Heart right ventricle (tissue), 16 donors: ENCODE measurements around the gene TCEA2. TPM values are rescaled to one million over a fixed set of nuclear protein-coding genes. Genes with fewer than 3 reads are reported as not detected.

ENCODE experiments used
- ATAC-seq, 8 donors: fragments of 200-7000 bp; cut with Tn5 transposase; one replicate each; pipeline ENCODE4 v1.9.1; 2020; ENCODE audit warnings: mild to moderate bottlenecking in 8 of 8, moderate library complexity in 8 of 8, moderate number of reproducible peaks in 1 of 8
- DNase-seq, 2 donors: peaks; one replicate each; pipeline ENCODE4 v3.0.0-alpha.2; 2020
- H3K27ac ChIP-seq, 10 donors: fragments of 200-600 bp; sonication (generic) in 2 of 10; one replicate each; pipeline versions ENCODE4 v1.5.0 to v1.8.0; 2020 to 2022; ENCODE audit warnings: mild to moderate bottlenecking in 3 of 10
- H3K27me3 ChIP-seq, 7 donors: fragments of 200-600 bp; one replicate each; pipeline ENCODE4 v1.8.0; 2021 to 2022; ENCODE audit warnings: mild to moderate bottlenecking in 2 of 7
- H3K36me3 ChIP-seq, 9 donors: fragments of 200-600 bp; sonication (generic) in 1 of 9; one replicate each; pipeline versions ENCODE4 v1.5.0 to v1.8.0; 2020 to 2022; ENCODE audit warnings: mild to moderate bottlenecking in 2 of 9
- H3K4me1 ChIP-seq, 9 donors: fragments of 200-600 bp; sonication (generic) in 1 of 9; one replicate each; pipeline versions ENCODE4 v1.5.0 to v1.8.0; 2020 to 2022; ENCODE audit warnings: mild to moderate bottlenecking in 4 of 9
- H3K4me3 ChIP-seq, 10 donors: fragments of 200-600 bp; sonication (generic) in 2 of 10; one replicate each; pipeline versions ENCODE4 v1.5.0 to v1.8.0; 2020 to 2022; ENCODE audit warnings: mild to moderate bottlenecking in 7 of 10, moderate library complexity in 2 of 10
- H3K9me3 ChIP-seq, 11 donors: fragments of 200-600 bp in 10 of 11; sonication (generic) in 2 of 11; one replicate each; pipeline versions ENCODE4 v1.5.0 to v1.8.0; 2013 to 2022; ENCODE audit warnings: mild to moderate bottlenecking in 2 of 11, control low read depth in 1 of 11, moderate library complexity in 1 of 11
- CTCF ChIP-seq, 9 donors: fragments of 200-600 bp; sonication (generic) in 2 of 9; IDR thresholded peaks; one replicate each; pipeline versions ENCODE4 v1.5.0 to v1.8.0; 2021 to 2022; ENCODE audit warnings: antibody characterized with exemption in 9 of 9, mild to moderate bottlenecking in 5 of 9, moderate library complexity in 1 of 9
- WGBS, 2 donors: extraction: QIAGEN DNeasy Blood & Tissue Kit; methylation state at CpG; one replicate each; pipeline ENCODE4 v1.1.7; 2013; ENCODE audit warnings: inconsistent platforms in 1 of 2; 5-methylcytosine and 5-hydroxymethylcytosine counted together
- intact Hi-C, 10 donors: fragments of 100-400 bp; cut with DNase I; formaldehyde crosslinking; loops; one replicate each; pipeline versions ENCODE4 v1.11.1 to v1.14.2; 2022
- polyA plus RNA-seq, 2 donors: library from polyadenylated mRNA; stranded (reverse); fragments of 200-250 nt; gene quantifications; one replicate each; pipeline ENCODE4 v1.2.3, GENCODE V29; 2013
- total RNA-seq, 10 donors: library from RNA; stranded (reverse); fragmentation: NEBNext Ultra II Directional in 3 of 10; extraction: Animal tissue kit (Norgen Biotek cat#: 25700) in 3 of 10; gene quantifications; one replicate each; pipeline versions ENCODE4 v1.2.1 to v1.2.4, GENCODE V29; 2021 to 2023
- donor health status: Arrhythmogenic right ventricular cardiomyopathy.
- donor health status: ischemic (EF 13 %, LVEDD 7.1; RV severe dilation, severe dysfunction).
- donor health status: healthy with polysubstance abuse.
- donor health status: DM: no; HTN: yes; CAD: no.
- donor health status: DM: no; HTN: no; CAD: no.
- donor health status: ischemic (EF 25% LVEDD 6.9; RV normal size, moderate dysfunction).
- donor health status: ischemic (EF 25% LVEDD 5.7; RV mildly dilated, moderate dysfunction).
- donor health status: healthy.
- donor health status: DM: yes; HTN: yes; CAD: no.
- donor health status: Ischemic cardiomyopathy.
- donor health status: ischemic (EF 35%, LVEDD 5.7; RV mildly dilated, moderate dysfunction).
- donor health status: nonischemic (EF 11% LVEDD 7.7; RV severe dilation, severe dysfunction).
- donor health status: DM: yes; HTN: yes; CAD: no.
- donor health status: PGD.
- donor health status: ischemic (EF 29% LVEDD 5.4; RV normal size, mild dysfunction).
- donor health status: nonischemic (EF 23%, LVEDD 6.1; RV moderate dilation, normal function).

TCEA2 gene
- total and polyA plus RNA-seq, 12 donors: 35.0 to 54.9 (median 44.9) TPM

GRCh38 chr20:64109831-64110391, 46.9 kb downstream of the TCEA2 start:
- no peak for ATAC-seq
- no peak for DNase-seq

GRCh38 chr20:64110411-64111068, 47.5 kb downstream of the TCEA2 start:
- no peak overlapping the region for H3K27ac ChIP-seq
- WGBS, 2 donors: 89 to 96% methylated on average over 10 of the region's 10 CpGs
- peaks cover 0 to 20% (median 8%) of the 10 kb centered on the region in 7 donors for H3K27me3 ChIP-seq
- no peak for TF ChIP-seq CTCF (IDR thresholded peaks at IDR 0.05)
- intact Hi-C loops: no loop called here
- DNase-seq: no peak
- ATAC-seq: no peak
- H3K36me3 ChIP-seq: no peaks in the 10 kb centered on the region
- no peaks in the 10 kb centered on the region for H3K4me1 ChIP-seq
- no peaks in the 10 kb centered on the region for H3K9me3 ChIP-seq
- H3K4me3 ChIP-seq: no peak overlapping the region

More at GRCh38 chr20:64109831-64110391, 46.9 kb downstream of the TCEA2 start:
- no peak overlapping the region for H3K4me3 ChIP-seq
- intact Hi-C loops: no loop called here
- H3K27ac ChIP-seq: no peak overlapping the region
- no peaks in the 10 kb centered on the region for H3K4me1 ChIP-seq
- peaks cover 0 to 20% (median 8%) of the 10 kb centered on the region in 7 donors for H3K27me3 ChIP-seq
- H3K9me3 ChIP-seq: no peaks in the 10 kb centered on the region
- TF ChIP-seq CTCF (IDR thresholded peaks at IDR 0.05): no peak
- no peaks in the 10 kb centered on the region for H3K36me3 ChIP-seq
- WGBS, 2 donors: 69 to 75% methylated on average over 16 of the region's 16 CpGs

- 77 to 83% methylated on average over 19 of the region's 19 CpGs for WGBS, 2 donors
- ATAC-seq: no peak
- intact Hi-C loops: no loop called here
Measured at GRCh38 chr20:64111841-64112641, 49.0 kb downstream of the TCEA2 start.

More at GRCh38 chr20:64111841-64112641, 49.0 kb downstream of the TCEA2 start:
- TF ChIP-seq CTCF (IDR thresholded peaks at IDR 0.05): no peak
- Histone ChIP-seq H3K36me3 (no peaks in the 10 kb centered on the region), H3K27me3 (peaks cover 0 to 9% (median 0%) of the 10 kb centered on the region in 7 donors), H3K27ac (no peak overlapping the region), H3K4me1 (no peaks in the 10 kb centered on the region), H3K4me3 (no peak overlapping the region), H3K9me3 (no peaks in the 10 kb centered on the region)
- DNase-seq: no peak
